Activated T-cell treated with anti-CD3 and anti-CD28 coated beads for 4 hours (primary cell): ENCODE results near the gene FGFRL1.

ENCODE experiments used
- DNase-seq: peaks from one replicate; pipeline ENCODE4 v3.0.0-alpha.2; 2020

Gene FGFRL1

GRCh38 chr4:1055721-1056590, 44.5 kb downstream of the FGFRL1 start:
- peak; percentile 65 for DNase-seq

- DNase-seq = no peak
Observed at GRCh38 chr4:1056671-1057402, 45.4 kb downstream of the FGFRL1 start.

- DNase-seq = no peak
Observed at GRCh38 chr4:1057403-1057745, 45.9 kb downstream of the FGFRL1 start.

- no peak for DNase-seq
Observed at GRCh38 chr4:1058198-1058996, 47.0 kb downstream of the FGFRL1 start.

DNA sequence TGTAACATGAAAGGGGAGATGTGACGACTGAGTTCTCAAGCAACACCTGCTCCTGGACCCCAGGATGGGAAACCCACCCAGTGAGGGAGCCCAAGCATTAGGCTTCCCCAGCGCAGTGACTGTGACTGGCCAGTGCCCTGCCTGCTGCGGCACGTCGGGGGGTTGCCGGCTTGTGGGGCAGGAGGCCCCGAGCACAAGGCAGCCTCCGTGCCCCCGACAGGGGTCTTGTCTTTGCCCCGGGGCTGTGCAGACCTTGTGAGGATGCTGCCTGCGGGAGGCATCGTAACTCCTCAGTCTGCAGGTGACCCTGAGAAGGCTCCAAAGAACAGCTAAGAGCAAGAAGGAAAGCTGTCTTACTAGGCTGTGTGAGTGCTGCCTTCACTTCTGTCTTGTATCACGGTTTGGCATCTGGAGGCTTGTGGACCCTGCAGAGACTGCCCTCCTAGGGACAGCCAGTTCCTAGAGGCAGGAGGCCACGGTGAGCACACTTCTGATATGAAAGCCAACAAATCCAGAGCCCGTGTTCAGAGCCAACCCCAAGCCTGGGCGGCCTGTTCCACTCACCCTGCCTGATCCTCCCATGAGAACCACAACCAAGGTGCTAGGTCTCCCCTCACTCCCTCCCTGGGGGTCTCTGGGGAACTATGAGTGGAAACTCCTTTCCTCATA, 47.7 kb downstream of the FGFRL1 start:
- DNase-seq = no peak

DNA sequence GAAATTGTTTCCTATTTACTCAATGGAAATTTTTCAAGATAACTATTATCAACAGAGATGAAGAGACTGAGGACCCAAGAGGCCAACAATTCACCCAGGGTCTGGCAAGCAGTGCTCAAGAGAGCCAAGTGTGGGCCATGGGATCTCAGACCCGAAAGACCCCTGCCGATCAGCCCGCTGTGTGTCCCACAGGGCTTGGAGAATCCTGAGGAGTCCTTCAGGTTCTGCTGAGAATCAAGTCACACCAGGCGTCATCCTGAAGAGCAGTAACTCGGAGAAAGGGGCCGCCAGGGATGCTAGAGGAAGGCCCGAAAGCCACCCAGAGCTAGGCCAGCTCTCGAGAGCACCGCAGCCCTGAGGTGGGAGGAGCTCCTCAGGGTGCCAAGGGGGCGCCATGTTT, 48.7 kb downstream of the FGFRL1 start:
- DNase-seq = no peak

- no peak for DNase-seq
Observed at GRCh38 chr4:1060621-1061020, 49.2 kb downstream of the FGFRL1 start.

DNA sequence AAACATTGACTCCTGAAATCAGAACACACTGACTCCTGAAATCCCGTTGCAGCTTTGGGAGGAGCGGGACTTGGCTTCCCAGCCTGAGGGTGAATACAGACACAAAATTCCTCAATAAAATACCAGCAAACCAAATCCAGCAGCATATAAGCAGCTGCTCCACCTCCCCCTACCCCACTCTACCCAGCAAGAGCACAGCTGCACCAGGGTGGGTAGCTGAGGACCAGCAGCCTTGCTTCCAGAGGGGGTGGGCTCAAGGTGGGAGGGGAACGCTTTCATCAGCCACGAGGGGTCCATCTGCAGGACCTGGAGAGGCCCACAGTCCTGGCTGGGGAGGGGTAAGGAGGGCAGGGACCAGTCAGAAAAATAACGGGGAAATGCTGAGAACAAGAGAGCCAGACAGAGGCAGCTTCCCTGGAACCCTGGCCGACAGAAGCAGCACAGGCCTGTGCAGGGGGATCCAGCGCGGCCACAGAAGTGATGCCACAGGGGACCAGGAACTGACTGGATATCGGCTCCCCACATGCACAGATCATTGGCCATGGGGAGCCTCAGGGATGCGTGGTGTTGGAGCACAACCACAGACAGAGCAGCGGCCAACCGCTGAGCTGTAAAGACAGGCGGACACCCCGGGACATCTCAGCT, 49.8 kb downstream of the FGFRL1 start:
- no peak for DNase-seq

DNA sequence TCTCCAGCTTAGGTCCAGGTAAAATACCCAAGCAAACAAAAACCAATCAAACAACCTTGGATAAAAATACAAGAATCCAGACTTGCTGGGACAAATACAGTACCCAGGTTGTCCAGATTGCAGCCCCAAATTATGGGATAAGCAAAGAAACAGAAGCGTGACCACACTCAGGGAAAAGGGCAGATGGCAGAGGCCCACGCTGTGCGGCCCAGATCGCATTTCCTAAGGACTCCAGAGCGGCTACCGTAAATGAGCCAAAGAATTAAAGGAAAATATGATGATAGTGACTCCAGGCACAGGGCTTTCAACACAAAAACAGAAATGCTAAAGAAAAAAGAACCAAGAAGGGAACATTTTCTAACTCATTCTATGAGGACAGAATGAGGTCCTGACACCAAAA, 50.3 kb downstream of the FGFRL1 start:
- no peak for DNase-seq

GRCh38 chr4:1062419-1062818, 51.0 kb downstream of the FGFRL1 start:
- DNase-seq = no peak

- DNase-seq = no peak
Observed at GRCh38 chr4:1065732-1066131, 54.3 kb downstream of the FGFRL1 start.

GRCh38 chr4:1069394-1069793, 58.0 kb downstream of the FGFRL1 start:
- DNase-seq = no peak

- peak; percentile 44 for DNase-seq
Observed at GRCh38 chr4:1072830-1073446, 61.5 kb downstream of the FGFRL1 start.

- no peak for DNase-seq
Observed at GRCh38 chr4:1074077-1074476, 62.7 kb downstream of the FGFRL1 start.

DNA sequence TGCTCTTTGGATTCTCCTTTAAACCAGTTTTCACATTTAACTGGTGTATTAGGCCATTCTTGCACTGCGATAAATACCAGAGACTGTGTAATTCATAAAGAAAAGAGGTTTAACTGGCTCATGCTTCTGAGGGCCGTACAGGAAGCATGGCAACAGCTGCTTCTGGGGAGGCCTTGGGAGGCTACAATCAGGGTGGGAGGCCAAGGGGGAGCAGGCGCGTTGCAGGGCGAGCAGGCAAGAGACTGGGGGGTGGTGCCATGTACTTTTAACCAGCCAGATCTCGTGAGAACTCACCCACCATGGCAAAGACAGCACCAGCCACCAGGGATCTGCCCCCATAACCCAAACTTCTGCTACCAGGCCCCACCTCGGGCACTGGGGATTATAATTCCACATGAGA, 63.8 kb downstream of the FGFRL1 start:
- no peak for DNase-seq

GRCh38 chr4:1075809-1076699, 64.6 kb downstream of the FGFRL1 start:
- DNase-seq = no peak
